A549 (cell line): ENCODE results near the gene TMEM141.

Source experiments
- CBX8 ChIP-seq: fragments of 200-600 bp; sonication (generic); IDR thresholded peaks from 2 replicates; pipeline ENCODE4 v1.6.1; 2016
- CEBPB ChIP-seq, 2 experiments: fragments of >200 bp in 1 of 2; sonication (Bioruptor Twin) in 1 of 2; formaldehyde crosslinking in 1 of 2; IDR thresholded peaks; 2 replicates each; pipeline ENCODE4 v1.6.1; 2012 to 2016
- HOXA7 ChIP-seq: fragments of 250-450 bp; sonication (Bioruptor Pico); IDR thresholded peaks from 2 replicates; pipeline ENCODE4 v1.5.0; 2020; ENCODE audit warnings: mild to moderate bottlenecking, moderate library complexity
- MAX ChIP-seq: IDR thresholded peaks from 2 replicates; pipeline ENCODE4 v1.6.1; 2012
- PHF8 ChIP-seq: fragments of 200-600 bp; sonication (generic); IDR thresholded peaks from 2 replicates; pipeline ENCODE4 v1.6.1; 2016; ENCODE audit warnings: low read depth, mild to moderate bottlenecking, antibody characterized with exemption, moderate library complexity, borderline replicate concordance
- POLR2A ChIP-seq: IDR thresholded peaks from 2 replicates; pipeline ENCODE4 v1.6.1; 2012; ENCODE audit warnings: mild to moderate bottlenecking, low read length
- RCOR1 ChIP-seq: fragments of 150-350 bp; IDR thresholded peaks from 2 replicates; pipeline ENCODE4 v1.6.1; 2014; ENCODE audit warnings: antibody characterized with exemption, low read length, low read depth
- SMC3 ChIP-seq: fragments of >200 bp; sonication (Bioruptor Twin); formaldehyde crosslinking; IDR thresholded peaks from 3 replicates; pipeline ENCODE4 v1.6.1; 2018; ENCODE audit warnings: inconsistent platforms
- TF ChIP-seq, protein P1 (sequence below): fragments of >200 bp; sonication (Bioruptor Twin); formaldehyde crosslinking; IDR thresholded peaks from 3 replicates; pipeline ENCODE4 v1.5.1; 2016

GRCh38 chr9:136748666-136749611, 42.2 kb upstream of the TMEM141 start:
- TF ChIP-seq MAX (no peak), POLR2A (no peak), SMC3 (no peak), RCOR1 (no peak), PHF8 (no peak), CBX8 (no peak), HOXA7 (no peak), CEBPB (IDR thresholded peaks at IDR 0.05) (no peak)
- TF ChIP-seq, protein P1, sequence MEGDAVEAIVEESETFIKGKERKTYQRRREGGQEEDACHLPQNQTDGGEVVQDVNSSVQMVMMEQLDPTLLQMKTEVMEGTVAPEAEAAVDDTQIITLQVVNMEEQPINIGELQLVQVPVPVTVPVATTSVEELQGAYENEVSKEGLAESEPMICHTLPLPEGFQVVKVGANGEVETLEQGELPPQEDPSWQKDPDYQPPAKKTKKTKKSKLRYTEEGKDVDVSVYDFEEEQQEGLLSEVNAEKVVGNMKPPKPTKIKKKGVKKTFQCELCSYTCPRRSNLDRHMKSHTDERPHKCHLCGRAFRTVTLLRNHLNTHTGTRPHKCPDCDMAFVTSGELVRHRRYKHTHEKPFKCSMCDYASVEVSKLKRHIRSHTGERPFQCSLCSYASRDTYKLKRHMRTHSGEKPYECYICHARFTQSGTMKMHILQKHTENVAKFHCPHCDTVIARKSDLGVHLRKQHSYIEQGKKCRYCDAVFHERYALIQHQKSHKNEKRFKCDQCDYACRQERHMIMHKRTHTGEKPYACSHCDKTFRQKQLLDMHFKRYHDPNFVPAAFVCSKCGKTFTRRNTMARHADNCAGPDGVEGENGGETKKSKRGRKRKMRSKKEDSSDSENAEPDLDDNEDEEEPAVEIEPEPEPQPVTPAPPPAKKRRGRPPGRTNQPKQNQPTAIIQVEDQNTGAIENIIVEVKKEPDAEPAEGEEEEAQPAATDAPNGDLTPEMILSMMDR, result no peak
